ENCODE results near the gene PAGE5.

PAGE5 gene, protein sequence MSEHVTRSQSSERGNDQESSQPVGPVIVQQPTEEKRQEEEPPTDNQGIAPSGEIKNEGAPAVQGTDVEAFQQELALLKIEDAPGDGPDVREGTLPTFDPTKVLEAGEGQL

DNA sequence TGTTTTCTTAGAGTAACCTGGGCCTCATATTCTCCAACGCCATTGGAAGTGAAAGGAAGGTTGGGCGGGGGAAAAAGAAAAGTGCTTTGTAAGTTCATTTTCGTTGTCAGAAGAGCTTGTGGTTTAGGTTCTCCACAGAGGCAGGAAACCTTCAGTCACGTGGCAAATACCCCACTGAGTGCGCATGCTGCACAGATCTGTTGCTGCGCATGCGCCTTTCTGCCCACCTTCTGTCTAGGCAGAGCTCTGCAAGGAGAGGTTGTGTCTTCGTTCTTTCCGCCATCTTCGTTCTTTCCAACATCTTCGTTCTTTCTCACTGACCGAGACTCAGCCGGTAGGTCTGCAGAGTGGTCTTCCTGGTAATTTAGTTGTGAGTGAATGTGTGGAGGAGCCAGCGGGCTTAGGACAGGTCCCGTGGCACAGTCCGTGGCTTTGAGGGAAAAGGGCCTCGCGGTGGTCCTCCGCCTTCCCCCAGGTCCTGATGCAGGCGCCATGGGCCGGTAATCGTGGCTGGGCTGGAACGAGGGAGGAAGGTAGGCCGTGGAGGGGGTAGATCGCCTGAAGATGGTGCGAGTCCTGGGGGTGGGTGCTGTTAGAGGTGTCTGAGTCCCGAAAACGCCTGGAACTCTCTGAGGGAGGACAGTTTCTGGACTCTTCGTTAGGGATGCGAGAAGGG is at the start of gene PAGE5:
Gene PAGE5 (plus strand): TSS at position 228 of the 676 bp plus-strand sequence. CDS start 1,037 bp downstream, outside the sequence.
- TF ChIP-seq ZNF10 (tag by site-specific recombination; IDR thresholded peaks at IDR 0.05) (no peak), HOXD13 (CRISPR knock-in tag; IDR thresholded peaks at IDR 0.05; ENCODE audit: borderline replicate concordance) (no peak), ZNF350 (tag by site-specific recombination; IDR thresholded peaks at IDR 0.05) (no peak), ZNF223 (tag by site-specific recombination; IDR thresholded peaks at IDR 0.05) (no peak), YY1 (tag by site-specific recombination; IDR thresholded peaks at IDR 0.05) (no peak), ZNF529 (tag by site-specific recombination; IDR thresholded peaks at IDR 0.05; ENCODE audit: insufficient replicate concordance) (no peak), ZNF354C (tag by site-specific recombination; IDR thresholded peaks at IDR 0.05; ENCODE audit: borderline replicate concordance, low read depth) (no peak), ZNF221 (tag by site-specific recombination; IDR thresholded peaks at IDR 0.05; ENCODE audit: borderline replicate concordance) (no peak), ZNF169 (tag by site-specific recombination; IDR thresholded peaks at IDR 0.05) (no peak), ZNF768 (tag by site-specific recombination; IDR thresholded peaks at IDR 0.05) (no peak), ZNF76 (tag by site-specific recombination; IDR thresholded peaks at IDR 0.05; ENCODE audit: borderline replicate concordance, low read depth) (no peak)
- TF ChIP-seq, protein P1, sequence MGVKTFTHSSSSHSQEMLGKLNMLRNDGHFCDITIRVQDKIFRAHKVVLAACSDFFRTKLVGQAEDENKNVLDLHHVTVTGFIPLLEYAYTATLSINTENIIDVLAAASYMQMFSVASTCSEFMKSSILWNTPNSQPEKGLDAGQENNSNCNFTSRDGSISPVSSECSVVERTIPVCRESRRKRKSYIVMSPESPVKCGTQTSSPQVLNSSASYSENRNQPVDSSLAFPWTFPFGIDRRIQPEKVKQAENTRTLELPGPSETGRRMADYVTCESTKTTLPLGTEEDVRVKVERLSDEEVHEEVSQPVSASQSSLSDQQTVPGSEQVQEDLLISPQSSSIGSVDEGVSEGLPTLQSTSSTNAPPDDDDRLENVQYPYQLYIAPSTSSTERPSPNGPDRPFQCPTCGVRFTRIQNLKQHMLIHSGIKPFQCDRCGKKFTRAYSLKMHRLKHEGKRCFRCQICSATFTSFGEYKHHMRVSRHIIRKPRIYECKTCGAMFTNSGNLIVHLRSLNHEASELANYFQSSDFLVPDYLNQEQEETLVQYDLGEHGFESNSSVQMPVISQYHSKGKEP (tag by site-specific recombination; IDR thresholded peaks at IDR 0.05): no peak
- TF ChIP-seq, protein P2, sequence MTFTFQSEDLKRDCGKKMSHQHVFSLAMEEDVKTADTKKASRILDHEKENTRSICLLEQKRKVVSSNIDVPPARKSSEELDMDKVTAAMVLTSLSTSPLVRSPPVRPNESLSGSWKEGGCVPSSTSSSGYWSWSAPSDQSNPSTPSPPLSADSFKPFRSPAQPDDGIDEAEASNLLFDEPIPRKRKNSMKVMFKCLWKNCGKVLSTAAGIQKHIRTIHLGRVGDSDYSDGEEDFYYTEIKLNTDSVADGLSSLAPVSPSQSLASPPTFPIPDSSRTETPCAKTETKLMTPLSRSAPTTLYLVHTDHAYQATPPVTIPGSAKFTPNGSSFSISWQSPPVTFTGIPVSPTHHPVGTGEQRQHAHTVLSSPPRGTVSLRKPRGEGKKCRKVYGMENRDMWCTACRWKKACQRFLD (tag by site-specific recombination; IDR thresholded peaks at IDR 0.05): no peak
- TF ChIP-seq, protein P3, sequence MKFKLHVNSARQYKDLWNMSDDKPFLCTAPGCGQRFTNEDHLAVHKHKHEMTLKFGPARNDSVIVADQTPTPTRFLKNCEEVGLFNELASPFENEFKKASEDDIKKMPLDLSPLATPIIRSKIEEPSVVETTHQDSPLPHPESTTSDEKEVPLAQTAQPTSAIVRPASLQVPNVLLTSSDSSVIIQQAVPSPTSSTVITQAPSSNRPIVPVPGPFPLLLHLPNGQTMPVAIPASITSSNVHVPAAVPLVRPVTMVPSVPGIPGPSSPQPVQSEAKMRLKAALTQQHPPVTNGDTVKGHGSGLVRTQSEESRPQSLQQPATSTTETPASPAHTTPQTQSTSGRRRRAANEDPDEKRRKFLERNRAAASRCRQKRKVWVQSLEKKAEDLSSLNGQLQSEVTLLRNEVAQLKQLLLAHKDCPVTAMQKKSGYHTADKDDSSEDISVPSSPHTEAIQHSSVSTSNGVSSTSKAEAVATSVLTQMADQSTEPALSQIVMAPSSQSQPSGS (tag by site-specific recombination; IDR thresholded peaks at IDR 0.05; ENCODE audit: low read depth): no peak
- TF ChIP-seq, protein P4, sequence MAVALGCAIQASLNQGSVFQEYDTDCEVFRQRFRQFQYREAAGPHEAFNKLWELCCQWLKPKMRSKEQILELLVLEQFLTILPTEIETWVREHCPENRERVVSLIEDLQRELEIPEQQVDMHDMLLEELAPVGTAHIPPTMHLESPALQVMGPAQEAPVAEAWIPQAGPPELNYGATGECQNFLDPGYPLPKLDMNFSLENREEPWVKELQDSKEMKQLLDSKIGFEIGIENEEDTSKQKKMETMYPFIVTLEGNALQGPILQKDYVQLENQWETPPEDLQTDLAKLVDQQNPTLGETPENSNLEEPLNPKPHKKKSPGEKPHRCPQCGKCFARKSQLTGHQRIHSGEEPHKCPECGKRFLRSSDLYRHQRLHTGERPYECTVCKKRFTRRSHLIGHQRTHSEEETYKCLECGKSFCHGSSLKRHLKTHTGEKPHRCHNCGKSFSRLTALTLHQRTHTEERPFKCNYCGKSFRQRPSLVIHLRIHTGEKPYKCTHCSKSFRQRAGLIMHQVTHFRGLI (tag by site-specific recombination; IDR thresholded peaks at IDR 0.05): no peak
- TF ChIP-seq, protein P5, sequence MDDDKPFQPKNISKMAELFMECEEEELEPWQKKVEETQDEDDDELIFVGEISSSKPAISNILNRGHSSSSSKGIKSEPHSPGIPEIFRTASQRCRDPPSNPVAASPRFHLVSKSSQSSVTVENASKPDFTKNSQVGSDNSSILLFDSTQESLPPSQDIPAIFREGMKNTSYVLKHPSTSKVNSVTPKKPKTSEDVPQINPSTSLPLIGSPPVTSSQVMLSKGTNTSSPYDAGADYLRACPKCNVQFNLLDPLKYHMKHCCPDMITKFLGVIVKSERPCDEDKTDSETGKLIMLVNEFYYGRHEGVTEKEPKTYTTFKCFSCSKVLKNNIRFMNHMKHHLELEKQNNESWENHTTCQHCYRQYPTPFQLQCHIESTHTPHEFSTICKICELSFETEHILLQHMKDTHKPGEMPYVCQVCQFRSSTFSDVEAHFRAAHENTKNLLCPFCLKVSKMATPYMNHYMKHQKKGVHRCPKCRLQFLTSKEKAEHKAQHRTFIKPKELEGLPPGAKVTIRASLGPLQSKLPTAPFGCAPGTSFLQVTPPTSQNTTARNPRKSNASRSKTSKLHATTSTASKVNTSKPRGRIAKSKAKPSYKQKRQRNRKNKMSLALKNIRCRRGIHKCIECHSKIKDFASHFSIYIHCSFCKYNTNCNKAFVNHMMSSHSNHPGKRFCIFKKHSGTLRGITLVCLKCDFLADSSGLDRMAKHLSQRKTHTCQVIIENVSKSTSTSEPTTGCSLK (tag by site-specific recombination; IDR thresholded peaks at IDR 0.05): no peak
- TF ChIP-seq, protein P6, sequence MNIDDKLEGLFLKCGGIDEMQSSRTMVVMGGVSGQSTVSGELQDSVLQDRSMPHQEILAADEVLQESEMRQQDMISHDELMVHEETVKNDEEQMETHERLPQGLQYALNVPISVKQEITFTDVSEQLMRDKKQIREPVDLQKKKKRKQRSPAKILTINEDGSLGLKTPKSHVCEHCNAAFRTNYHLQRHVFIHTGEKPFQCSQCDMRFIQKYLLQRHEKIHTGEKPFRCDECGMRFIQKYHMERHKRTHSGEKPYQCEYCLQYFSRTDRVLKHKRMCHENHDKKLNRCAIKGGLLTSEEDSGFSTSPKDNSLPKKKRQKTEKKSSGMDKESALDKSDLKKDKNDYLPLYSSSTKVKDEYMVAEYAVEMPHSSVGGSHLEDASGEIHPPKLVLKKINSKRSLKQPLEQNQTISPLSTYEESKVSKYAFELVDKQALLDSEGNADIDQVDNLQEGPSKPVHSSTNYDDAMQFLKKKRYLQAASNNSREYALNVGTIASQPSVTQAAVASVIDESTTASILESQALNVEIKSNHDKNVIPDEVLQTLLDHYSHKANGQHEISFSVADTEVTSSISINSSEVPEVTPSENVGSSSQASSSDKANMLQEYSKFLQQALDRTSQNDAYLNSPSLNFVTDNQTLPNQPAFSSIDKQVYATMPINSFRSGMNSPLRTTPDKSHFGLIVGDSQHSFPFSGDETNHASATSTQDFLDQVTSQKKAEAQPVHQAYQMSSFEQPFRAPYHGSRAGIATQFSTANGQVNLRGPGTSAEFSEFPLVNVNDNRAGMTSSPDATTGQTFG (tag by site-specific recombination; IDR thresholded peaks at IDR 0.05; ENCODE audit: borderline replicate concordance): no peak
- H3K9me3 ChIP-seq (ENCODE audit: control insufficient read depth, insufficient read depth, low read depth, low read length): no peaks in the 10 kb centered on the region
- POLR2A ChIA-PET: no interaction called here
- H3K4me1 ChIP-seq (ENCODE audit: control insufficient read depth, insufficient read depth, low read length): no peaks in the 10 kb centered on the region
- no peaks in the 10 kb centered on the region for H3K36me3 ChIP-seq (ENCODE audit: control insufficient read depth in 2 of 2, insufficient read depth in 1 of 2, low read length in 2 of 2)
- H3K4me3 ChIP-seq (ENCODE audit: low read depth, low read length): no peak within 1 kb of the TSS
- no peak within 1 kb of the TSS for H3K27ac ChIP-seq (ENCODE audit: extremely low read depth, low read depth, low read length)
- CTCF ChIA-PET: no interaction called here

Measured in HEK293 (cell line).